Stimulated activated CD8-positive, alpha-beta memory T cell treated with anti-CD3 and anti-CD28 coated beads, Interleukin-7, amount 100 ng/mL, for 48 hours (primary cell): Measurements from ENCODE around the gene CEACAM1.
"Not testable (repeated sequence)": the region's sequence is repeated elsewhere in the genome, so short reads cannot be mapped to it uniquely, and the experiment has no call there.

ENCODE experiments used
- DNase-seq, 2 donors: peaks; one replicate each; pipeline ENCODE4 v3.0.0-alpha.2; 2020; ENCODE audit warnings: low read depth in 1 of 2; ENCODE audit errors: extremely low read depth in 1 of 2

The CEACAM1 gene

DNA sequence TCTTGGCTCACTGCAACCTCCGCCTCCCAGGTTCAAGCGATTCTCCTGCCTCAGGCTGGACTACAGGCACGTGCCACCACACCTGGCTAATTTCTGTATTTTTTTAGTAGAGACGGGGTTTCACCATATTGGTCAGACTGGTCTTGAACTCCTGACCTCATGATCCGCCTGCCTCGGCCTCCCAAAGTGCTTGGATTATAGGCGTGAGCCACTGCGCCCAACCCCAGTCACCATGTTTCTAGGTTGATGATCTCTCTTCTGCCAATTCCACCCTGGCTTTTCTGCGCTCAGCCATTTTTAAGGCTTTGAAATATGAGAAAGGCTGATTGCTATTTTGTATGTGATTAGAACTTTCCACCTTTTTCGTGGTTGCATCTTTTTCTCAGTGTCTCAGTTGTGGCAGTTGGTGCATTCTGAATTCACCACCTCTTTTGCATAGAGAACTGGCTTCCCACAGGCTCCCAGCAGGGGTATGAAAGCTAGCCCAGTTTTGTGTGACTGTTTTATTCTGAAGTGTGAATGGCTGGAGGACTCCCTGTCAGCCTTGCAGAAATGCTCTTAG lies 15.5 kb downstream of the CEACAM1 start:
- no peak for DNase-seq

DNA sequence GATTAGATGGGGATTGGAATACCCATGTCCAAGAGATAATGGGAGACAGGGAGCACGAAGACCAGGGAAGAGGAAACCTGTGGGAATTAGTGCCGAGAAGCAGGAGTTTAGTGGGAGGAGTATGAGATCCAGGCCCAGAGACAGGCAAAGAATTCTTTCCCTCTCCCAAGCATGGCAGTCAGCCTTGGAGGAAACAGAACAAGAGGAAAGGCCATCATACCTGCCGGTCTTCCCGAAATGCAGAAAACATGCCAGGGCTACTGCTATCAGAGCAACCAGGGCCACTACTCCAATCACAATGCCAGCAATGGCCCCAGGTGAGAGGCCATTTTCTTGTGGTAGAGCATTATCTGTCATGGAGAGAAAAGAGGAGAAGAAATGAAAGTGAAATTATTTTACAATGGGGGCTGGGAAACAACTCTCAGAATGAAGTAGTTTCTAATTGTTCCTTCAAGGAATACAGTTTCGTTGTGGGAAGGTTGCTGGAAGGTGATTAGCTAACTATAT lies 16.1 kb downstream of the CEACAM1 start:
- no peak for DNase-seq

DNA sequence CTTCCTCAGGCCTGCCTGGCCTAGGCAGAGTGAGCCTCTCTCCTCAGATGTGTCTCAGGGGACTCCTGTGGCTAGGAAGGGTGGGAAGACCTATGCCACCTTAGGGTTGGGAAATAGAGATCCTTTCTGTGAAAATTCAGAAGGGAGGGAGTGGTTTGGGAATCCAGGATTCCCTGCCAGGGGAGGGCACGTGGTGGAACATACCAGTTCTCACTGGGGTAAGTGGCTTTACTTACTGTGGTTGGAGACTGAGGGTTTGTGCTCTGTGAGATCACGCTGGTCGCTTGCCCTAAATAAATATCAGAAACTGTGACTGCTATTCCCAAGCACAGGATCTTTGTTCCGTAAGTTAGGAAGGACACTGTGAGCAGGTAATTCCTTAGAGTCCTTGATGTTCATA lies 16.9 kb downstream of the CEACAM1 start:
- DNase-seq, result no peak

DNA sequence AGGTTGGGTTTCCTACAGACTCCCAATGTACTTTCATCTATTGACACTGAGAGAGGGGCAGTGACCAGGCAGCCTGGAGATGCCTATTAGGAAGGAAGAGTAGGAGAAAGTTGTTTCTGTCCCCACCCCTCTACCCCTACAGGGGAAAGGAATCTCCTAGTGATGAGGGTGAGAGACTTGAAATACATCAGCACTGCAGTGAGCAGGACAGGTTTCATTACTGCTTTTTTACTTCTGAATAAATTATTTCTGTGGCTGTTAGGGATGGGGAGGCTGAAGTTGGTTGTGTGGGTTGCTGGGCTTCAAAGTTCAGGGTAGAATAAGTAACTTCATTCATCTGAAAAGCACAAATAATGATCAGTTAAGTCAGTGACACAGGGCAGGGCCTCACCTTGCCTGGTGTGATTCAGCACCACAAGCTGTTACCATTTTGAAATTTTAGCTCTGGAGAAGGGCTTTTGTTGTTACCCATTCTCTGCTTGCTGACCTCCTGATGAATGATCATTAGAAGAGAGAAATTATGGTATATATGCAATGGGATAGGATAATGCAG lies 19.3 kb downstream of the CEACAM1 start:
- no peak for DNase-seq

DNA sequence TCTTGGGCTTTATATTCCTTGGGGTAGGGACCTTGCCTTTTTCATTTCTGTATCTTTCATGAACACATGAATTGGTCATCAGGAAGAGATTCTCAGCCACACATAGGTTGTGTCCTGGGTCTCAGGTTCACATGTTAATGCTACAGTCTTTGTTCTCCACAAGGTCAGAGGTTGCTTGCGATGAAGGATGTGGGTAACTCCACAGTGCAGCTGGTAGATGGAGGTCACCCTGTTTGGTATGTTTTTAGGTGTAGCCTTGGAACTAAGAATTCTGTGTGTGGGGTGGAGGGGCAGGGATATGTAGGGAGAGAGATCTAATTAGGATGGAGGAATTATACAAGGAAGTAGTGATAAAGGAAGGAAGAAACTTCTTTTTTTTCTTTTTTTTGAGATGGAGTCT lies 23.2 kb downstream of the CEACAM1 start:
- DNase-seq, result no peak

DNA sequence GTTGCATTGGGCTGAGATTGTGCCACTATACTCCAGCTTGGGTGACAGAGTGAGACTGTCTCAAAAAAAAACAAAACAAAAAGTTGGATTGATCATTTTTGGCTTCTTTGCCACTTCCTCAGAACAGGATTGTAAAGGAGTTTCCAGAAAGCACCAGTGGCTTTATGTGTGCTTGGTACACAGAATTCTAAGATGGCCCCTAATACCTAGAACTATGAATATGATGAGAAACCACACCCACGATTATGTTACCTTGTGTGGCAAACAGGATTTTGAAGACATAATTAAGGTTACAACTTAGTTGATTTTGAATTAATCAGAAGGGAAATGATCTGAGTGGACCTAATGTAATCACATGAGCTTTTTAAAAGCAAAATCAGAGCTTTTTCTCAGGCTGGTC lies 26.5 kb downstream of the CEACAM1 start:
- DNase-seq, result no peak

DNA sequence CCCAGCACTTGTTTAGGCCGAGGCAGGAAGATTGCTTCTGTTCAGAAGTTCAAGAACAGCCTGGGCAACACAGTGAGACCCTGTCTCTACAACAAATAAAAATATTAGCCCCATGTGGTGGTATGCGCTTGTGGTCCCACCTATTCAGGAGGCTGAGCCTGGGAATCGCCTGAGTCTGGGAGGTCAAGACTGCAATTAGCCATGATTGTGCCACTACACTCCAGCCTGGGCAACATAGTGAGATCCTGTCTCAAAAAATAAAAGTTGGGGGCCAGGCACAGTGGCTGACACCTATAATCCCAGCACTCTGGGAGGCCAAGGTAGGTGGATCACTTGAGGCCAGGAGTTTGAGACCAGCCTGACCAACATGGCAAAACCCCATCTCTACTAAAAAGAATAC lies 27.0 kb downstream of the CEACAM1 start:
- DNase-seq, result not testable (repeated sequence)

DNA sequence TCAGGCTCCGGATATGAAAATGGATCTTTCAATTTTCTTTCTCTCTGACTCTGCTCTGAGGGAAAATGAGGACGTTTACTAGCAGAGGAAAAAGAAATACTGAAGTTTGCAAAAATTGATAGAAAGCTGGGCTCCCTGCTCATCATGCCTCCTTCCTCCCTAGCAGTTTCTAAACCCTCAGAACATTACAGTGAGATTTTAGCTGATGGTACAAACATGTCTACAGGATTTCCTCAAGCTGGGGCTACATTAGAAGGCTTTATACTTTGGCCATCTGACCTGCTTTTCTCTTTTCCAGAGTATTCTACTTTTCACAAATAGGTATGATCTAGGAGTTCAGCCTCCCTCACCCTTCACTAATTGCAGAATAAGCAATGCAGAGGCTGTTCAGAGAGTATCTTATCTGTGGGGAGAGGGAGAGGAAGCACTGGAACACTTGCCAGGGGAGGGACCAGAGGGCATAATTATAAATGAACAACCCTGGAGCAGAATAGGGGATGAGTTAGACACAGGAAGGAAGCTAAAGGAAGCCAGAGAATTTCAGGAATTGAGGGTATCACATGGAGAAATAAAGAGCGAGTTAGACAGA lies 30.0 kb downstream of the CEACAM1 start:
- DNase-seq, result no peak

DNA sequence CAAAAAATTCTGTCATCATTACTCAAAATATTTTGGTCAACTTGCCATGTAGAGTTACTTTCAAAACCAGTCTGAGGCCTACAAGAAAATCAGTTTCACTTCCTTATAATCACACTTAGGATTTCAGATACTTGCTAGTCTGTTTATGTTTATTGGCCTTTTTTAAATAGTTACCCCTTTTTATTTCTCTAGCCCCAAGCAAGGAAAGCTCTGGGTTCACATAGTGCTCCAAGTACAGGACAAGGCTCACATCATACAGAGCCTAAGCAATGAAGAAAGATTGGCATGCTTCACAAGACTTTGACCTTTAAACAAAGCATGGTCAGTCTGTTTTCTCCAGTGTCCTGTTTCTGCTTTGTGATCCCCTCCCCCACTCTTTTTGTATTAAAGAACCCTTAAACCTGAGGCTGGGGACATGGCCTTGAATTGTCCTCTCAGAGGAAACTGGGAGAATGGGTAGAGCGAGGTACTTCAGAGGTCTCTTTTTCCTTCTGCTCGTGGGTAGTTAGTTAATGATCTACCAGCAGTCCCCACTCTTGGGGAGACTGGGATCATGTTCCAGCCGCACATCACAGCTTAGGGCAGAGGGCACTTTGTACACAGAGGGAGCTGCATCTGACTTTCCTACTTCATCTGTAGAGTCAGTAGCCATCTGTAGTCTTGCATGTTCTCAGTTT lies 30.7 kb downstream of the CEACAM1 start:
- DNase-seq, result no peak

DNA sequence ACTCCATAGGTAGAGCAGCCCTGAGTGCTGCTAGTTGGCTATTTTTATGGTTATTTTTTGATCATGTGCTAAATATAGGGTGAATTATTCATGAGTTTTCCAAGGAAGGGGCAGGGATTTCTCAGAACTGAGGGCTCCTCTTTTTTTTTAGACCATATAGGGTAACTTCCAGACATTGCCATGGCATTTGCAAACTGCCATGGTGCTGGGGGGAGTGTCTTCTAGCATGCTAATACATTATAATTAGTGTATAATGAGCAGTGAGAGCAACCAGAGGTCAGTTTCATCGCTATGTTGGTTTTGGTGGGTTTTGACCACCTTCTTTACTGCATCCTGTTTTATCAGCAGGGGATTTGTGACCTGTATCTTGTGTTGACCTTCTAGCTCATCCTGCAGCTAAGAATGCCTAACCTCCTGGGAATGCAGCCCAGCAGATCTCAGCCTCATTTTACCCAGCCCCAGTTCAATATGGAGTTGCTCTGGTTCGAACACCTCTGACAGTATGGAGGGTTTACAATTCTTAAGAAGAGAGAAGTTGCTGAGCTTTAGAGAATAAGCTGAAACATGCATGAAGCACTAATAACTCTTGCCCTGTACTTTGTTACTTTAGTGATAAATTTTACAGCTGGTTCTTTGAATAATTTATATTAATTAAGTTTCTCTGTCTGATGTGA lies 31.7 kb downstream of the CEACAM1 start:
- no peak for DNase-seq

DNA sequence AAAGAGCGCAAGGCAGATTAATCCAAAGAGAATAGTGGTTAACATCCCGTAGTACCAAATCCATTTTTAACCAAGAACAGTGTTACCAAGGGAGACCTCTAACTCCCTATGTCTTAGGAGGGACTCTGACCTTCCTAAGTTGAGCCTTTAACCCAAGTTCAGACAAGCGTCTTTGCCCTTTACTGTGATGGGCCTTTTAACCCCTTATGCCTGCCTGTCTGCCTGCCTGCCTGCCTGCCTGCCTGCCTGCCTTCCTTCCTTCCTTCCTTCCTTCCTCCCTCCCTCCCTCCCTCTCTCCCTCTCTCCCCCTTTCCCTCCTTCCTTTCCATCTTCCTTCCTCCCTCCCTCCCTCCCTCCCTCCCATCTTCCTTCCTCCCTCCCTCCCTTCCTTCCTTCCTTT lies 32.6 kb downstream of the CEACAM1 start:
- no peak for DNase-seq

DNA sequence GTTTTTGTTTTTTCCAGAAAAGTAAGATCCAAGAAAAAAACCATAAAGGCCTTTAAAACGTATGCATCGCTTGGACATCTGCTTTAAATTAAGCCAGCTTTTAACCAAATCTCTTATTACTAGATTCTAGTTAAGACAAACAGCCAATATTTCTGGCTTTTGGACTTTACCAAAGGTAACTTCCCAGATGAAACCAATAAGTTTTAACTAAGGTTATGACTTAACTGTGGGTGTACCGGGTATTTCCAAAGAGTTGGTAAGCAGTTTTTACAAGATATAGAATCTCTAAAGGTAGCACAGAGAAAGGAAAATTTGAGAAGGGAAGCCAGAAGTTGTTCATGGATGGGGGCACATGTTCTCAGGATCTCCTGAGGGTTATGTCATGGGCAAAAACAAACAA lies 34.0 kb downstream of the CEACAM1 start:
- no peak for DNase-seq

DNA sequence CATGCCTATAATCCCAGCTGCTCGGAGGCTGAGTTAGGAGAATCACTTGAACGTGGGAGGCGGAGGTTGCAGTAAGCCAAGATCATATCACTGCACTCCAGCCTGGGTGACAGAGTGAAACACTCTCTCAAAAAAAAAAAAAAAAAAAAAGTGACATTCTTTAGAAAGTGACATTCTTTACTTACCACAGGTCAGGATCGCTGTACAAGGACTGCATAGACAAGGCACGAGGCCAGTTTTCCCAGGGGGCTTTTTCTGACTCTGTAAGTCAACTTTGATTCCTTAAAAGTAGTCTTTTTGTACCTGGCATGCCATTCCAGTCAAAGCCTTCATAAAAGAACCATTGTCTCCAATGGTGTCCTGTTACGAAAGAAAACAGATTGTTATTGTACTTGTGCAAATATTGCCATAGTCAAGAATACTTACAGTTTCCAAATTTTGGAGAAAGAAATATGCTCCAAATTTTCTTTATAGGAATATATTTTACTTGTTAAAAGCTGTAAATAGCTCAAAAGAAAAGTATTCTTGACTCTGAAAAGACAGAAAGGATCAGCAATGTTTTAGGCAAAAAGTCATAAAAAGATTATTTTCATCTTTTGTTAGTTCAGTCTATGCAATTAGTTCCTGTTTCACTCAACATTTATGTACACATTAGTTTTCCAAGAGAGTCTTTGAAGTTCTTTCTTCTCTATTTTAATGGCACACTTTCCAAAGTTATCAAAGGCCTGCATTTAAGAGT lies 39.3 kb downstream of the CEACAM1 start:
- no peak for DNase-seq

DNA sequence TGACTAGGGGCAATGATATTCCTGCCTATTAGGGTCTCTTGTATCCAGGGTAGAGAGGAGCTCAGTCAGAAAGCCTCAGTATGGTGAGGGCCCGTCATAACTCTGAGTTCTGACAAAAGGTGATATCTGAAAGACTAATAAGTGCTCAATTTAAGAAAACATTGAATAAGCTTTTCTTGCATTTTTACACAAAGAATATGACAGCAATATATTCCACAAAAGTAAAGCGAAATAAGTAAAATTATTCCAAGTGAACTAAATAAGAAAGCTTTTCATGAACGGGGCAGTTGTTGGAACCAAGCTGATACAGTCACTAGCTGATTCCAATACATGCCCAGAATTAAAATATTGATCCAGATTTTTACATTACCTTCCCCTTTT lies 40.5 kb downstream of the CEACAM1 start:
- DNase-seq, result no peak

DNA sequence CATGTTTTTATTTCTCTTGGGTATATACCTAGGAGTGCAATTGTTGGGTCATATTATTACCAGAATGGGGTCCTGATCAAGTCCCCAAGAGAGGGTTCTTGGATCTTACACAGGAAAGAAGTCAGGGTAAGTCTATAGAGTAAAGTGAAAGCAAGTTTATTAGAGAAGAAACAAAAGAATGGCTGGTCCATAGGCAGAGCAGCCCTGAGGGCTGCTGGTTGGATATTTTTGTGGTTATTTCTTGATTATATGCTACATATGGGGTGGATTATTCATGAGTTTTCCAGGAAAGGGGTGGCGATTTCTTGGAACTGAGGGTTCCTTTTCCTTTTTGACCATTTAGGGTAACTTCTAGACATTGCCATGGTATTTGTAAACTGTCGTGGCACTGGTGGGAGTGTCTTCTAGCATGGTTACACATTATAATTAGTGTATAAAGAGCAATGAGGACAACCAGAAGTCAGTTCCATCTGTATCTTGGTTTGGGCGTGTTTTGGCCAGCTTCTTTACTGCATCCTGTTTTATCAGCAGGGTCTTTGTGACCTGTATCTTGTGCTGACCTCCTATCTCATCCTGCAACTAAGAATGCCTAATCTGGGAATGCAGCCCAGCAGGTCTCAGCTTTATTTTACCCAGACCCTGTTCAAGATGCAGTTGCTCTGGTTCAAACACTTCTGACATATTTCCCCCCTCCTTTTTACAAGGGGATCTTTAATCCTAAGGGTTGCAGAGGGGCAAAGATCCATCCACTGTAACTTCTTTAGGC lies 41.1 kb downstream of the CEACAM1 start:
- peak in 1 of 2 donors; percentile 2 for DNase-seq

DNA sequence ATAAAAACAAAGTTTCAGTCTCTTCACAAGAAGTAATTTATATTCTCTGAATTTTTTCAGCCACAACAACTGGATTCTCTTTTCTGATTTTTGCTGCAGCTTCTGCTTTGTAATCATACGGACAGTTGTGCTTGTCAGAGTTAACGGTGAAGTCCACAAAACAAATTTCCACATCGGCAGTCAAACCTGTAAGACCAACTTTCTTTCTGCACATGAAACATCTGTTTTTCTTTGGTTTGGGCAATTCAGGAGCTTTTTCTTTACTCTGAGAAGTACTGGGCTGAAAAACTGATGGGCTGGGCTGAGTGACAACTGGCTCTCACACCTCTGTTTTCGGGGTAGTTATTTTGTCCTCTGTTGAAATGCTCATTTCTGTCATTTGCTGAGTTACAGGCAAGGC lies 43.2 kb downstream of the CEACAM1 start:
- DNase-seq, result not testable (repeated sequence)

DNA sequence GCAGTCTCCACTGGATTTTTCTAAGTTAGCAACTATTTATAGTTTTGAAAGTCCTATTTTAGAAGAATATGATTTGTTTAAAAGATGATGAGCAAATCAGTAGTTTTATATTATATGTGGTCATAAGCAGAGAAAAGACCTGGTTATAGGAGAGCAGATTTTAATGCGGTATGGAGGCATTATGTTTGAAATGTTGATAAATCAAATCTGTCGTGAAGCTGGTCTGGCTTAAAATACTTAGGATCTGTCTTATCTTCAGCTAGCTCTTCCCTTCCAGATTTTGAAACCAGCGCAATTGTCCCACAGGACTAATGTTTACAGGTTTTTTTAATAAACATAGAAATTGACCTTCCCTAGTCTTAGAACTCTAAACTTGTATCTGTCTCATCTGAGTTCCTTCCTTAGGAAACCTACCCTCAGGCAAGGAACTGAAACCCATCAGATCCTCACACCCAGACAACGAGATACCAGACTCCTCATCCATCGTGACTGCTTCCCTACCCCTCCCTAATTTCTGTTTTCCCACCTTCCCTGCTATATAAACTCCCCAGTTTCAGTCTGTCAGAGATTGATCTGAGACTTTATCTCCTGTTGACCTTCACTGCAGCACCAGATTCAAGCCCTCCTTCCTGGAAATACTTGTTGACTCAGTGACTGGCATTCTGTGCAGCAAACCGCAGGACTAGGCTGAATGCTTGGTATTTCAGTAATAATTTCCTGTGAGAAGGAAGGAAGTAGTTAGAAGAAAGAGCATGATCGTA lies 47.8 kb downstream of the CEACAM1 start:
- no peak for DNase-seq

DNA sequence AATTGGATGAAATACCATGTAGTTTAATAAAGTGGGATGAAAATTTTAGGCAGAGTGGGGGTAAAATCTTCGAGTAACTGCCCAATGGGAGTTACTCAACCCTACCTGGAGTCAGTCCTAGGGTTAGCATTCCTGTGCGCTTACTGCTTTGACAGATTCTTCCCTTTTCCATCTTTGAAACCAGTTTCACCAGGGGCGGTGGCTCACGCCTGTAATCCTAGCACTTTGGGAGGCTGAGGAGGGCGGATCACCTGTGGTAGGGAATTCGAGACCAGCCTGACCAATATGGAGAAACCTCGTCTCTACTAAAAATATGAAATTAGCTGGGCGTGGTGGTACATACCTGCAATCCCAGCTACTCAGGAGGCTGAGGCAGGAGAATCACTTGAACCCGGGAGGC lies 48.5 kb downstream of the CEACAM1 start:
- DNase-seq, result no peak

DNA sequence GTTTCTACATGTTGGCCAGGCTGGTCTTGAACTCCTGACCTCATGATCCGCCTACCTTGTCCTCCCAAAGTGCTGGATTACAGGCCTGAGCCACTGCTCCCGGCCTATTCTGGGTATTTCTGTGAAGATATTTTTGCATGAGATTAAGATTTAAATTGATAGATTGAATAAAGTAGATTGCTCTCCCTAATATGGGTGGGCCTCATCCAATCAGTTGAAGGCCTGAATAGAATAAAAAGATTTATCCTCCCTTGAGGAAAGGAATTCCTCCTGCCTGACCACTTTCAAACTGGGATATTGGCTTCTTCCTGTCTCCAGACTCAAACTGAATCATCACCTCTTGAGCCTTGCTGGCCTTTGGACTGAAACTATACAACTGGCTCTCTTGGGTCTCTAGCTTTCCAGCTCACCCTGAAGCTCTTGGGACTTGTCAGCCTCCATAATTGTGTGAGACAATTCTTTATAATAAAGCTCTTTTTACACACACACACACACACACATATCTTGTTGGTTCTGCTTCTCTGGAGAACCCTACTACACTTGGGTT lies 49.4 kb downstream of the CEACAM1 start:
- no peak for DNase-seq
